CD4-positive, alpha-beta T cell treated with Interleukin-1 beta for 1 hour (primary cell): ENCODE results near the gene MAMLD1.

Source experiments
- DNase-seq, 2 donors: peaks; one replicate each; pipeline ENCODE4 v3.0.0-alpha.2; 2020 to 2022

The MAMLD1 gene

GRCh38 chrX:150358651-150359050, 4.5 kb upstream of the MAMLD1 start:
- no peak for DNase-seq

GRCh38 chrX:150360331-150360730, 2.8 kb upstream of the MAMLD1 start:
- DNase-seq = no peak

GRCh38 chrX:150361070-150361776, 1.9 kb upstream of the MAMLD1 start:
- DNase-seq = peak in 1 of 2 donors; percentile 43

GRCh38 chrX:150361777-150362351, 1.3 kb upstream of the MAMLD1 start:
- DNase-seq = peak in 1 of 2 donors; percentile 15

GRCh38 chrX:150363561-150364346, 637 bp downstream of the MAMLD1 start:
- peak in 1 of 2 donors; percentile 7 for DNase-seq

- peak in 1 of 2 donors; percentile 5 for DNase-seq
These were observed 1.4 kb downstream of the MAMLD1 start for GRCh38 chrX:150364347-150365050.

- DNase-seq = peak; percentile 51 to 67
These were observed 2.2 kb downstream of the MAMLD1 start for GRCh38 chrX:150365051-150365989.

- no peak for DNase-seq
These were observed 3.1 kb downstream of the MAMLD1 start for GRCh38 chrX:150365990-150366911.

- DNase-seq = no peak
These were observed 3.9 kb downstream of the MAMLD1 start for GRCh38 chrX:150366951-150367545.

- DNase-seq = no peak
These were observed 7.6 kb downstream of the MAMLD1 start for GRCh38 chrX:150370589-150371312.

- no peak for DNase-seq
These were observed 8.8 kb downstream of the MAMLD1 start for GRCh38 chrX:150371877-150372276.

GRCh38 chrX:150372280-150372679, 9.2 kb downstream of the MAMLD1 start:
- DNase-seq = no peak

GRCh38 chrX:150372756-150373155, 9.6 kb downstream of the MAMLD1 start:
- no peak for DNase-seq

- DNase-seq = no peak
These were observed 12.2 kb downstream of the MAMLD1 start for GRCh38 chrX:150375243-150375770.

GRCh38 chrX:150377005-150377404, 13.9 kb downstream of the MAMLD1 start:
- no peak for DNase-seq

GRCh38 chrX:150405006-150405405, 41.9 kb downstream of the MAMLD1 start:
- no peak for DNase-seq

- no peak for DNase-seq
These were observed 42.5 kb downstream of the MAMLD1 start for GRCh38 chrX:150405576-150405975.

- DNase-seq = no peak
These were observed 43.5 kb downstream of the MAMLD1 start for GRCh38 chrX:150406596-150406995.

GRCh38 chrX:150408007-150408406, 44.9 kb downstream of the MAMLD1 start:
- no peak for DNase-seq

- no peak for DNase-seq
These were observed 45.4 kb downstream of the MAMLD1 start for GRCh38 chrX:150408561-150408960.
